Vagina (tissue), 2 donors: ENCODE data around the gene HUNK.

Source experiments
- CTCF ChIP-seq, 3 experiments: fragments of 450-650 bp in 2 of 3; fragments of 200-600 bp in 1 of 3; sonication (generic) in 1 of 3; IDR thresholded peaks; one replicate each; pipeline ENCODE4 v1.5.1; 2017 to 2019; ENCODE audit warnings: antibody characterized with exemption in 3 of 3, mild to moderate bottlenecking in 2 of 3, moderate library complexity in 2 of 3
- POLR2A ChIP-seq, 2 donors: fragments of 450-650 bp; IDR thresholded peaks; one replicate each; pipeline ENCODE4 v1.6.1; 2017; ENCODE audit warnings: antibody characterized with exemption in 2 of 2, mild to moderate bottlenecking in 2 of 2, moderate library complexity in 2 of 2
- POLR2AphosphoS5 ChIP-seq, 2 donors: sonication (generic); formaldehyde crosslinking; IDR thresholded peaks; one replicate each; pipeline ENCODE4 v1.9.0; 2017; ENCODE audit warnings: antibody characterized with exemption in 2 of 2, mild to moderate bottlenecking in 2 of 2, low read depth in 1 of 2; ENCODE audit not compliant: insufficient read depth in 1 of 2

DNA sequence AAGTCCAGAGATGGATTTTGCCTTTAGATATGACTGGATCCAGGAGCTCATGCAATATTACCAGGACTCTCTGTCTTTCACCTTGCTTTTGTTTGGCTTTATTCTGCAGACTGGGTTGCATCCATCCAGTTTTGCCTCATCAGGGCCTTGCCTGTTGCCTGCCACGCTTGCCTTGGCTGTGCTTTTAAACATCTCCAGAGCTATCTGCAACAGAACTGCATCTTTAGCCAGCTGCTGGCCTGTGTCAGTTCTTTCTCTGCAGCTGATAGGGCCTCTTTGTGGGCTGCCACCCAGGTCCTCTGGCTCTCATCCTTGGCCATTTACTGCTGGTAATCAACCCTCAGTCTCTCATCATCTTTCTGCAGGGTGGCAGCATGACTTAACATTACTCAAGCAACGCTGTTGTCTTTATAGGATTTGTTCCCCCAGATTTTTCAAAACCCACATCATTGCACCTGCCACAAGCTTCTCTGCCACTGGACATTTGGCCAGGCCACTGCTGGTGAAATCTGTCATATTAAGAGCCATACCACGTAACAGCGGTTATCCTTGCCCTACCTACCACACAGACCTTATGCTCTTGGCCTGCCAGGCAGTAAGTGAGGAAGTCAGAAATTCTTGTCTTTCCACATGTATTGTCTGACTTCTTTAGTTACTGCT is 24.4 kb upstream of the HUNK start:
- TF ChIP-seq POLR2AphosphoS5 (IDR thresholded peaks at IDR 0.05; ENCODE audit: insufficient read depth in 1 of 2, low read depth in 1 of 2) = no peak
- TF ChIP-seq CTCF (IDR thresholded peaks at IDR 0.05) = no peak
- no peak for TF ChIP-seq POLR2A (IDR thresholded peaks at IDR 0.05)
